Activated CD4-positive, CD25-positive, alpha-beta regulatory T cell (primary cell): Measurements from ENCODE around the gene HAT1.
A peak's percentile ranks its signal among the peaks of the same experiment; 100 is the strongest.
"Not testable (repeated sequence)": the region's sequence is repeated elsewhere in the genome, so short reads cannot be mapped to it uniquely, and the experiment has no call there.

Experiments
- DNase-seq, 4 experiments: peaks; one replicate each; lab custom pipeline; 2025; lab: John Stamatoyannopoulos, UW

Gene HAT1, protein sequence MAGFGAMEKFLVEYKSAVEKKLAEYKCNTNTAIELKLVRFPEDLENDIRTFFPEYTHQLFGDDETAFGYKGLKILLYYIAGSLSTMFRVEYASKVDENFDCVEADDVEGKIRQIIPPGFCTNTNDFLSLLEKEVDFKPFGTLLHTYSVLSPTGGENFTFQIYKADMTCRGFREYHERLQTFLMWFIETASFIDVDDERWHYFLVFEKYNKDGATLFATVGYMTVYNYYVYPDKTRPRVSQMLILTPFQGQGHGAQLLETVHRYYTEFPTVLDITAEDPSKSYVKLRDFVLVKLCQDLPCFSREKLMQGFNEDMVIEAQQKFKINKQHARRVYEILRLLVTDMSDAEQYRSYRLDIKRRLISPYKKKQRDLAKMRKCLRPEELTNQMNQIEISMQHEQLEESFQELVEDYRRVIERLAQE

DNA sequence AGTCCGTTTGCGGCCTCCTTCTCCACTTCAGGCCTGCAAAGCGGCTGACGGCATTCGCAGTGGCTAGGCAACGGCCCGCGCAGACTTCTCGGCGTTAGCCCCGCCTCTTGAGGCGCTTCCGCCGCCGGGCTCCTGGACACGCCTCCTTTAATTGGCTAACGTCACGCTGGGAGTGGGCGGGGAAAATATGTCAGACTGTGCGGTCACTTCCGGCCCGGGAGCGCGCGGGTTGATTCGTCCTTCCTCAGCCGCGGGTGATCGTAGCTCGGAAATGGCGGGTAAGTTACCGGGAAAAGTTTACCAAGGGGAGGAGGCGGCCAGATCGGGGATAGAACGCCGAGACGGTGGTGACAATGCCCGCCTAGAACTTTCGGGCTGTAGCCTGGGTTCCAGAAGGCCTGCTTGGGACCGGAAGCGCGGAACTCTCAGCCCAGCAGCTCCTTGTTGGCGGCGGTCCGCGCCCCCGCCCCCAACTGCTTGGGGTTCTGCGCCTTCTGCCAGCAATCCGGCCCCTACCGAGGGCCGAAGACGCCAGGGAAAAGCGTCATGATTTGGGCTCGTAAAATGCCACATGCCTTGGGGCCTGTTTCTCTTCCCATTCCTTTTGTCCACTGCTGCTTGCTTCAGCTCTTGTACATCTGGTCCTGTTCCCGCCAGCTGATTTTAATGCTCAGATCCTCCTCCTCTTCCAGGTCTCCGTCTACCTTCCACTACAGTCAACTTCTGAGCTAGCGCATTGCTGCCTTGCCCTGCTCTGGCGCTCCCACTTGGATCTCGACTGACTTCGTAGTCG, at the start of gene HAT1:
Gene HAT1 (plus strand): TSS at position 232 of the 793 bp plus-strand sequence. CDS start 40 bp downstream, at position 272.
- DNase-seq = peak; percentile 90 to 95 (median 94)

DNA sequence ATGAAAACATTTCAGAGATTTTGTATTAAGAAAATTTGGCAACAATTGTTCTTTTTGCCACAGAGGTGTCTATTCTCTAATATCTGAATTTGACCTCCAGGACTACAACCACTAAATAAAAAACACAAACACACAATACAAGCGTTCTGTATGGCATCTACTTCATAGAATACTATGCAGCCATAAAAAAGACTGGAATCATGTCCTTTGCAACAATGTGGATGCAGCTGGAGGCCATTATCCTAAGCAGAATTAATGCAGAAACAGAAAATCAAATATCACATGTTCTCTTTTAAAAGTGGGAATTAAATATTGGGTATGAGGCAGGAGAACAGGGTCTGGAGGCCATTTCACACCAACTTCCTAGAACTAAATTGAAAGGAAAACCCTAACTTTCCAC, 47.7 kb upstream of the HAT1 start:
- no peak for DNase-seq

DNA sequence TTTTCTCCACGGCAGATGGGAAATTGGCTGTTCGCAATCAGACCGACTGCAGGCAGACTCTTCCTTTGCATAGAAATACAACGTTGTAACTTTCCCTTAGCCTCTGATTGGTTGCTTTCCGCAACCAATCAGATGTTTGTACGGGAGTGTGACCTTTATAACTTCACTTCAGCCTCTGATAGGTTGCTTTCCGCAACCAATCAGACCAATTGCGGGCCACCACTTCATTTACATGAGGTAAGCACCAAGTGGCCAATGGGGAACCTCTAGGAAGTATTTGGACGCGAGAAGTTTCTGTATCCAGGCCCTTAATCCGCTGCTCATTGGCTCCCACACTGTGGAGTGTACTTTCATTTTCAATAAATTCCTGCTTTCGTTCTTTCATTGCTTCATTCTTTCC, 47.3 kb upstream of the HAT1 start:
- no peak for DNase-seq

DNA sequence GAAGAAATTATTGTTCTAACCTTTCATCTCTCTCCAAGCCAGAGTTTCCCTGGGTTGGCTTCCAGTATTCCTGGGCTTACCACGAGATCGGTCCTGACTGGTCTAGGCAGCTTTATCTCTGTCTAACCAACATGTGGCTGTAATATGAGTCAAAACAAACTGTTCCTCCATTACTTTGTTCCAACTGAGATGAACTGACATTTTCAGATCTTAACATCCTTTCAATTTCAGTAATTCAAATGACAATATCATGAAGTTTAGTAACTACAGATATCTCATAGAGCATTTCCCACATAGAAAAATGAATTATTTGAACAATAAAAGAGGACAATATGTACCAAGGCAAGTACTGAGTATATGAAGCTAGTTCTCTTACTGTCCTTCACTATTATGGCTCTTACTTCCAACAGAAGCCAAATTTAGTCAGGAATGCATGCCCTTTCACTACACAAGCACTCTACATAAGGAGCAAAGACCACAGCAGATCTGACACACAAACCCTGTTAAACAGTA, 43.7 kb upstream of the HAT1 start:
- no peak for DNase-seq

DNA sequence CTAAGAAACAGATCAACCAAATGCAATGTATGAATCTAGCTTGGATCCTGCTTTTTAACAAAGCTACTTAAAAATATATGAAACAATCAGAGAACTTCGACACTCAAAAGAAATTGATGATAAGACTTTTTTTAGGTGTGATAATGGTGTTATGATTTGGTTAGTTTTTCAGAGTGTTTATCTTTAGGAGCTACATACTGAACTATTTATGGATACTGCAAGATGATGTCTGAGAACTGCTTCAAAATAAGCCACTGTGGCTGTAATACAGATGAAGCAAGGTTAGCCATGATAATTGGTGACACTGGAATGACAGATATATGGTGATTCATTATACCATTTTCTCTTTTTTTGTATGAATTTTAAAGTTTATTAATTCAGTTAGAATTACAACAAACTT, 42.4 kb upstream of the HAT1 start:
- no peak for DNase-seq

DNA sequence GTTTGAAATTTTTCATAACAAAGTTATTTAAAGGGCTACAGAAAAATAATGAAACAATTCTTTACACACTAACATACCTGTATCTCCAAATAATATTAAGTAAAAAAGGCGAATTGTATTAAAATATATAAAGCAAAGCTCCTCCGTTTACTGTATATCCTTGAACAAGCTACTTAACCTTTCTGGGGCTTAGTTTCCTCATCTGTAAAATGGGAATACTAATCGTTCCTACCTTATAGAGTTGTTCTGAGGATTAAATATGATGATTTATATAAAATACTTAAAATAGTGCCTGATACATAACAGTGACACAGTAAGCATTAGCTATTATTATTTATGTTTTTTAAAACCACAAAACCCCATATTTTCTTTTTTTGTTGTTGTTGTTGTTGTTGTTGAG, 41.5 kb upstream of the HAT1 start:
- DNase-seq = no peak

DNA sequence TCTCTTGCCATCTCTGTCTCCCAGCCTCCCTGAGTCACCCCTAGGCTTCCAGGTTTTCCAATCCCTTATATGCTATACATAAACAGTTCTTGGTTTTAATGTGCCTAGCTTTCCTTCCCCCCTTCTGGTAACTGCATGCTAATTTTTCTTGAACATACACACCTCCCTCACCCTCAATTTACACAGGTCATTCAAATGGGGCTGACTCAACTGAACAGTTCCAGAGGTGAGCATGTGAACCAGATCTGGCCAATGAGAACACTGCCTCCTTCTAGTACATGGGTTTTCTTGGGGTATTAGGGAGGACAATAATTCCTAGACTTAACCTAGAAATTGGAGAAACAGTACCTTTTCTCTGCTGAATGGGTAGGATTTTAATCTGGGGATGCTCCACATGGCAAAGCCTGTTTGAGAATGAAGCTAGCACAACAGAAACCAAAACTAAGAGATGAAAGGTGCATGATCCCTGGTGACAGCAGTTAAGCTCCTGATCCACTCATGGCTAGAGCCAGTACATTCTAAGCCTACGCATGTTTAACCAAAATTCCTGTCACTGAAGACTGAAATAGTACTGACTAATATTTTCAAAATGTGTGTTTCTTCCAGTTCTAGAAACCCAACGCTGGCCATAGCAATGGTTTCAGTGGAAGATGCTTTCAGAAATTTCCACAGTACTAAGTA, 40.0 kb upstream of the HAT1 start:
- no peak for DNase-seq

DNA sequence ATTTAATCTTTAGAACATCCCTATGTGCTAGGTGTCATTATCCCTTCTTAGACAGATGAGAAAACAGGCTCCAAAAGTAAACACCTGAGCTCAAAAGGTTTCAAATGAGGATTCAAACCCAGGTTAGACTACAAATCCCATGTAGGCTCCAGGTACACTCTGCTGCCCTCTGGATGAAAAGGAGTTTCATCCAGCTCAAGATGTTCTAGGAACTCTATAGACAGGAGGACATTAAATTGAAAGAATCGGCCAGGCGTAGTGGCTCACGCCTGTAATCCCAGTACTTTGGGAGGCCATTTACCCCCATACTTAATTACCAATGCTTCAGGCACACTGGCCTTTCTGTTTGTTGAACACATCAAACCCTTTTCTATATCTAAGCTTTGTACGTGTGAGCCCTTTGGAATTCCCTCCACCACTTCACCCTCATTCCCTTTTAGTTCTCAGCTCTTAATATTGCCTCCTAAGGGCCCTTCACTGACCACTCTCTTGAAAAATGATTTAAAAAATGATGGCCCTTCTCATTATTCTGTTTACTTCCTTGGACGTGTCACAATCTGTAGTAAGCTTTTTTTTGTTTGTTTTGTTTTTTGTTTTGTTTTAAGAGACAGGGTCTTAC, 38.9 kb upstream of the HAT1 start:
- no peak for DNase-seq

DNA sequence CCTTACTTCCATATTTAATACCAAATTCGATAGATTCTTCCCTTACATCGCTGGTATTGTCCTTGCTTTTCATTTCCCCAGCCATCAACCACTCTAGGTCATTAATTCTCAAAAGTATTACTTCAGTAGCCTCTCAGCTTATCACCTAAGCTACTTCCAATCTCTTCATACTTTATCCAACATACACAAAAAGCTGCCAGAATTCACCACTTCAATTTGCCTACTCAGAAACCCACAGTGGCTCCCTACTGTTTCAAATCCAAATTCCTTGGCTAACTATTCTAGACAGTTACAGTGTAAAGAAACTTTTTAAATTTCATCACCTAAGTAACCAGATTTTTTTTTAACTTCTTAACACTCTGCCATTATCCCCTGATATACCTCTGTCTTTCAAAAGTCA, 32.9 kb upstream of the HAT1 start:
- DNase-seq = no peak

DNA sequence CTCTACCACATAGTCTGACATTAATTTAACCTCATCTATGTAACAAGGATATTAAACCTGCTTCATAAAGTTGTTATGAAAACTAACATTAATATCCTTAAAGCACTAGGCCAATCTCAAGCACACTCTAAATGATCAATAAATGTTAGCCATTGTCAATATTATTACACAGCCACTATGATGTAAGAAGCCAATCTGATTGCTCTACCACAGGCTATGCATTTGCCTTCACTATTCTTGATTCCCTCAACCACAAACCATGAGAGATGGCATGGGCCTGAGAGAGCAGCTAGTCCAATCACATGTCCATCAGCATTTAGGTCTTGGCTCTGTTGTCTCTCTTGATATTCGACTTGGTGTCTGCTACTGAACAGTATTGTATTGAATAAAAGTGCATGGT, 32.5 kb upstream of the HAT1 start:
- no peak for DNase-seq

DNA sequence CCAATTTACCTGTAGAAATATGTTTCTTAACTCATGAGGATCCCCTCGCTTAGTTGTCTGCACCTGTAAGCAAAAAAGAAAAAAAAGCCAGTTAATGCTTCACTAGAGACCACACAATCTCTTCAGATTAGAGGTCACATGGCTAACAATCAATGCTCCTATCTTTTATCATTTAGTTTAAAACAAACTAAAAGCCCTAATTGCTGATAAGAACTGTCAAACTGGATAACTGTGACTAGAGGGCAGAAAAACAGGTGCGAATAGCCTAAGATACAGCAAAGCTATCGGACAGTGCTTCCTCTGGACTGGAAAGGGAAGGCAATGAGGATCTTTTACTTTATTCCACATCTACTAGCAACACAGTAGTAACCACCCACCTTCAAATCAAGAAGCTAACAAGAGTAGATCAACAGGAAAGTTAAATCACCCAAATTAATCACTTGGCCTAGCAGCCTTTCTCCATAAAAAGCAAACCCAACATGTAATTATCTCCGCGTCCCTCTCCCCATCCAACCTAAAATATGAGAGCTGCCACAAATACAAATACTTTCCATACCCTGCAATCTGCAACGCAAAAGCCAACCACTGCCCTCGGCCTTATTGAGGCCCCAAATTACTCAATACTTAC, 29.0 kb upstream of the HAT1 start:
- no peak for DNase-seq

DNA sequence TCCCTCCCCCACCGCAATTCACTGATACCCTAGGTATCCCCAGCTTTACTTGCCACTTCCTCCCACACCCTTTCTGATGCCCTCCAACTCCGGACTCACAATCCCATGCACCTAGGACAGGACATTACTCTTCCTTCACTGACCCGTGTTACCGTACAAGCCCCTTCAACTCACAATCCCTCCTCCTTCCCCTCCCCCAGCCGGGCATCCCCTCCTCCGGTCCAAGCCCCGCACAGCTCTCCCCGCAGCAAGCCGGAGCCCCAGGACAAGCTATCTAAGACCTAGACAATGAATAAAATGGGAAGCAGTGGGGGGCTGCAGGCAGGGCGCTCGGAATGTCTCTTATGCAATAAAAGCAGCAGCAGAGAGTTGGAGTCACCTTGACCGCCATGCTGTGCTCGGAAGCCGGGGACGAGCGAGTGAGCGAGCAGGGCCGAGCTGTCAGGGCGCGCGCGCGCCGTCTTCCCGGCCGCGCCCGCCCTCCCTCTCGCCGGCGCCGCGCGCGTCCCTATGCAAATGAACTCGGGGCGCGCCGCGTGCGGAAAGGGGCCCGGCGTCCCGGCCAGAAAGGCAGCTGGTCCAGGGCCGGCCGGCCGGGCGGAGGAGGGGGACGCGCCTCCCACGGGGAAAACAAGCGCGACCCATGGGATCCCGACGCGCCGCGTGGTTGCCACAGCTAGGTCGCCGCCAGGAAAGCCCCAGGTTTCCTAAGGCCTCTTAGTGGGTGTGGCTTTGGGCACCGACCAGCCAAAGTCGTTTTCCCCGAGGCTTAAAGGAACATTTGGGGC, 28.2 kb upstream of the HAT1 start, which contains the start of gene SLC25A12:
Gene SLC25A12 (minus strand): TSS at position 421 of the 788 bp plus-strand sequence. CDS start 30 bp downstream, at position 391.
- DNase-seq = peak; percentile 12 to 61 (median 54)

DNA sequence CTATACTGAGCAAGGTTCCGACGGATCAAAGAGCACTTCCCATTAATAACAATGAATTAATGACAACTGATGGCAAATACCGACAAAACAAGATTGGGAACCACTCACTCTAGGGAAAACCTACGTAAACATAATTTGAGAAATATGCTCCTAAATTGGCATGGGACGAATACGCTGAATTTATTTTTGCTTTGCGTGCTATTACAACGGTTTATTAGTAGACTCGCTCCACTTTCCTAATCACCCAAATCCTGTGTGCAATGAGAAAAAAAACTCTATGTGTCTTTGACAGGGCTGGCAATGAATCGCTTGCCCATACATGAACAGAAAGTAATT, 27.7 kb upstream of the HAT1 start:
- DNase-seq = no peak

DNA sequence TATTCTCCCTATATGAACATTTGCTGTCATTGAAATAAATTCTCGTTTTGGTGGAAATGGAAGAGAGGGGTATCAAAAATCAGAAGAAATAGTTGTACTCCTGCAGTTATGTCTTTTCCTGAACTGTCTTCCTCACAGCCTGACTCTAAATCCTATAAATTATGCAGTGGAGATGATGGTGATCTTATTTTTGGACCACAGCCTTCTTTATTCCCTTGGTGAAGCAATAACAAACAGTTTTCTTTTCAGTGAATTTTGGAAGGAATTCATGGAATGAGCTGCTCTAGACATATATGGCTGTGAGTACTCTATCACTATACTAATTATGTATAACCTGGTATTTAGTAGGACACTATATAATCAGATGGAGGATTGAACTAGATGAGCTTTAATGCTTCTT, 26.5 kb upstream of the HAT1 start:
- no peak for DNase-seq

DNA sequence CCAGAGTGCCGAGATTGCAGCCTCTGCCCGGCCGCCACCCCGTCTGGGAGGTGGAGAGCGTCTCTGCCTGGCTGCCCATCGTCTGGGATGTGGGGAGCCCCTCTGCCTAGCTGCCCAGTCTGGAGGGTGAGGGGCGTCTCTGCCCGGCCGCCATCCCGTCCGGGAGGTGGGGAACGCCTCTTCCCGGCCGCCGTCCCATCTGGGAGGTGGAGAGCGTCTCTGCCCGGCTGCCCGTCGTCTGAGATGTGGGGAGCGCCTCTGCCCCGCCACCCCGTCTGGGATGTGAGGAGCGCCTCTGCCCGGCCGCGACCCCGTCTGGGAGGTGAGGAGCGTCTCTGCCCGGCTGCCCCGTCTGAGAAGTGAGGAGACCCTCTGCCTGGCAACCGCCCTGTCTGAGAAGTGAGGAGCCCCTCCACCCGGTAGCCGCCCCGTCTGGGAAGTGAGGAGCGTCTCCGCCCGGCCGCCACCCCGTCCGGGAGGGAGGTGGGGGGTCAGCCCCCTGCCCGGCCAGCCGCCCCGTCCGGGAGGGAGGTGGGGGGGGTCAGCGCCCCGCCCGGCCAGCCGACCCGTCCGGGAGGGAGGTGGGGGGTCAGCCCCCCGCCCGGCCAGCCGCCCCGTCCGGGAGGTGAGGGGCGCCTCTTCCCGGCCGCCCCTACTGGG, 22.5 kb upstream of the HAT1 start:
- DNase-seq = not testable (repeated sequence)

DNA sequence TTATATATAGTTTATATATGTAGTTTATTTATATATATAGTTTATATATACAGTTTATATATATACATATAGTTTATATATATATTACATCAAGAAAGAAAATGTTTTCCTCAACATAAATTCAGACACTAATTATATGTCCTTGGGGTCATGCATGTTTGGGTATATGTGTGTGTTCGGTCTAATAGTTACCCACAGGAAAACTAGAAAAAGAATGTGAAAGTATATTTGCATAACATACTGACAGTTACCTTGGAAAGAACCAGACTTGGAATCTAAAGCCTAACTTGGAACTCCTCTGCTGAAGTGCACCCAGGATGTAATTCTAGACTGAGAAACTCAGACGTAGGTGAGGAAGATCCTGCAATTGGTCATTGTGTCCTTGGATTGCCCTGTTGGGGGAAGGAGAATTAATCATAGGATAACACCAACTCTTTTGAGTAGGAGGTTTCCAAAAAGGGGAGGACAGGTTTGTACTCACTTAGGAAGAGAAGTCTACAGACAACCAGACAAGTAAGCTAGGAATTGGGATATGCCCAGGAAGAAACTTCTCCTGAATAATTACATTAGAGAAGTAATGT, 19.3 kb upstream of the HAT1 start:
- DNase-seq = no peak

DNA sequence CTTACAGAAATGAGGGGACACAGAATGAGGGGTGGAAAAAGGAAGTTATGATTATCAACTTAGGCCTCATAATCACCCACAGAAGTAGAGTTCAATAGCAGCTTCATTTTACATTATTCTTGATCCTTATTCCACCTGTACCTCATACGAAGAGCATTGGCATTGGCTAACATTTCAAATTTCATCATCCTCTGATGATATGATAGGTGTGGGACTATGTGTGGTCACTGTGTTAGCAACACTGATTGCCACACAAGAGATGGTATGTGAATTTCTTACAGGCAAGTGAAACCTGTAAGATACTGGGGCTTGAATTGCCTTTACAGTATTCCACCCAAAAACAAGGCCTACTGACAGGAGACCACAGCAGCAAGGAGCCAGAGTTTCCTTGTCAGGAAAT, 14.0 kb upstream of the HAT1 start:
- no peak for DNase-seq

DNA sequence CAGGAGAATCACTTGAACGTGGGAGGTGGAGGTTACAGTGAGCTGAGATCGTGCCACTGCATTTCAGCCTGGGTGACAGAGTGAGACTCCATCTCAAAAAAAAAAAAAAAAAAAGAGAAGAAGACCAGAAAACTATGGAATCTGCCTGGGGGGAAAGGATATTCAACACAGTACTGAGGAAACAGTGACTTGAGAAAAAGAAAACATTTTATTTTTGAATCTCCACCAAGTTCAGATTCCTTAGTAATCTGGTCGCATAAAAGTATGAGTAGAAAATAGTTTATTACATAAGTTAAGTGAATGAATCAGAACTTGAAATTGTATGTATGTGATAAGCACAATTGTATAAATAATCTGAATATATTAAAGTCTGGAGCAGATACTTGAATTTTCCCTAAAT, 13.0 kb upstream of the HAT1 start:
- no peak for DNase-seq

DNA sequence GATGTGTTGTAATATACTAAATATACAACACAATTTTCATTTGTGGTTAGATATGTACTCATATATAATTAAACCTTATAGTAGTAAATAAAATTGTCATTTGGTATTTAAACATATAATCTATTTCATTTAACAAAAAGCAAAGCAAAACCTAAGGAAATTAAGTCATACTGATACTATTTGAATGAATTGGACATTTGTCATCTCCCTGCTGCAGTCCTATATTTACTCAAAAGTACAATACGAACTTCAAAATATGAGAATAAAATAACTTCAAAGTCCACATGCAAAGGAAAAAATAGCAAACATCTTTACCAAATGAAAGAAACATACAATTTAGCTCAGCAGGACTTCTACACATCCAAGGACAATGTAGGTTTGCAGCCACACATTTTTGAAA, 11.8 kb upstream of the HAT1 start:
- DNase-seq = no peak

DNA sequence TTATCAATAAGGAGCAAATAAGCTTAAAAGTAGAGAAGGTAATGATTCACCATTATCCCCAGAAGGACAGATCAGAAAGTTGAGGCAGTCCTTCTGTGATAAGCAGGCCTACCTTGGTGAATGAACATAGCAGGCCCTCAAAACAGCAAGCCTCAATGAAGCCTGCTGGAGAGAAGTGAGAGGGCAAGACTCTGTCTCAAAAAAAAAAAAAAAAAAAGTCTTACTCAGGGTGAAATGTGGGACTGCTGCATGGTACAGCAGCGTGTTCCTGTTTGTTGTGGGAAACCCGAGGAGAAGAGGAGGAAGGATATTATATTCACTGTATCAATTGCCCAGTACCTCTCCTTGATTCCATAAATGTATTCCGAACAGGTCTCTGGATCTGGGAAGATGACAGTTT, 8.7 kb upstream of the HAT1 start:
- DNase-seq = no peak
